SK-N-SH (cell line): ENCODE measurements around the gene FOXL2NB. TPM values are rescaled to one million over a fixed set of nuclear protein-coding genes. Genes with fewer than 3 reads are reported as not detected.

Experiments
- CTCF ChIA-PET: fragments of 300-600, 350-600 bp; formaldehyde crosslinking; extraction: SDS; loops from one replicate; lab custom pipeline; 2021; lab: Yijun Ruan, JAX
- POLR2A ChIA-PET: fragments of 350-600 bp; sonication (Branson Sonifier 250); formaldehyde crosslinking; extraction: SDS; loops from one replicate; lab custom pipeline; 2020; ENCODE audit warnings: antibody characterized with exemption, inconsistent platforms; lab: Yijun Ruan, JAX
- DNase-seq: peaks from one replicate; pipeline ENCODE4 v3.0.0; 2012
- H2AFZ ChIP-seq: fragments of 200-600 bp; sonication (generic); 2 replicates; pipeline ENCODE4 v1.8.1; 2016; ENCODE audit warnings: antibody characterized with exemption, mild to moderate bottlenecking, low read depth
- H3F3A ChIP-seq: fragments of 200-600 bp; sonication (generic); replicated peaks from 2 replicates; pipeline ENCODE3; 2016; ENCODE audit warnings: antibody characterized with exemption, mild to moderate bottlenecking; ENCODE audit not compliant: insufficient read depth
- H3K27ac ChIP-seq, 2 experiments: fragments of 200-500 bp in 1 of 2; fragments of 200-600 bp in 1 of 2; sonication (Bioruptor generic) in 1 of 2; sonication (generic), shearing (Covaris generic) in 1 of 2; 2 replicates each; pipeline versions ENCODE4 v1.5.1 to v1.6.1; 2014 to 2016; ENCODE audit warnings: low read depth in 2 of 2, inconsistent platforms in 1 of 2, low read length in 1 of 2, mild to moderate bottlenecking in 1 of 2, mixed read lengths in 1 of 2
- H3K27me3 ChIP-seq: fragments of 200-600 bp; sonication (generic), shearing (Covaris generic); 2 replicates; pipeline ENCODE4 v1.6.1; 2016; ENCODE audit warnings: mixed run types; ENCODE audit not compliant: insufficient read depth
- H3K36me3 ChIP-seq, 2 experiments: fragments of 200-500 bp in 1 of 2; fragments of 200-600 bp in 1 of 2; sonication (Bioruptor generic) in 1 of 2; sonication (generic) in 1 of 2; replicated peaks in 1 of 2; 2 replicates each; pipeline versions ENCODE3 to v1.5.1; 2014 to 2016; ENCODE audit warnings: low read length in 1 of 2, mild to moderate bottlenecking in 1 of 2; ENCODE audit not compliant: insufficient read depth in 2 of 2, control insufficient read depth in 1 of 2
- H3K4me1 ChIP-seq, 2 experiments: fragments of 200-500 bp in 1 of 2; fragments of 200-600 bp in 1 of 2; sonication (Bioruptor generic) in 1 of 2; sonication (generic), shearing (Covaris generic) in 1 of 2; 2 replicates each; pipeline versions ENCODE4 v1.5.1 to v1.6.1; 2014 to 2016; ENCODE audit warnings: low read depth in 1 of 2, low read length in 1 of 2, mixed run types in 1 of 2; ENCODE audit not compliant: insufficient read depth in 2 of 2, control insufficient read depth in 1 of 2
- H3K4me2 ChIP-seq: fragments of 200-600 bp; sonication (generic), shearing (Covaris generic); 2 replicates; pipeline ENCODE4 v1.6.1; 2017; ENCODE audit warnings: mixed run types
- H3K4me3 ChIP-seq, 2 experiments: fragments of 200-500 bp in 1 of 2; fragments of 200-600 bp in 1 of 2; sonication (Bioruptor generic) in 1 of 2; sonication (generic), shearing (Covaris generic) in 1 of 2; 2 replicates each; pipeline versions ENCODE4 v1.5.1 to v1.8.1; 2014 to 2016; ENCODE audit warnings: low read depth in 2 of 2, inconsistent platforms in 1 of 2, low read length in 1 of 2, mild to moderate bottlenecking in 1 of 2, mixed read lengths in 1 of 2, moderate library complexity in 1 of 2
- H3K79me2 ChIP-seq: fragments of 200-600 bp; sonication (generic); 2 replicates; pipeline ENCODE4 v1.8.1; 2017; ENCODE audit warnings: mild to moderate bottlenecking; ENCODE audit not compliant: insufficient read depth
- H3K9ac ChIP-seq: fragments of 200-600 bp; sonication (generic); 2 replicates; pipeline ENCODE4 v1.6.1; 2017; ENCODE audit warnings: mixed run types
- H3K9me2 ChIP-seq: fragments of 200-600 bp; sonication (generic); 2 replicates; pipeline ENCODE4 v1.6.1; 2017; ENCODE audit warnings: mixed run types
- H3K9me3 ChIP-seq: fragments of 200-600 bp; sonication (generic); 2 replicates; pipeline ENCODE4 v1.6.1; 2017; ENCODE audit warnings: mixed run types, mild to moderate bottlenecking, moderate library complexity
- H4K20me1 ChIP-seq: fragments of 200-600 bp; sonication (generic); 2 replicates; pipeline ENCODE4 v1.6.1; 2017; ENCODE audit warnings: mild to moderate bottlenecking, mixed run types; ENCODE audit not compliant: insufficient read depth
- CHD2 ChIP-seq: fragments of 150-350 bp; IDR thresholded peaks from 2 replicates; pipeline ENCODE4 v1.6.1; 2018; ENCODE audit warnings: low read length; ENCODE audit not compliant: partially characterized antibody
- ELF1 ChIP-seq: IDR thresholded peaks from 2 replicates; pipeline ENCODE4 v1.4.0; 2012
- EZH2phosphoT487 ChIP-seq: fragments of 200-600 bp; sonication (generic); IDR thresholded peaks from 2 replicates; pipeline ENCODE4 v1.6.1; 2017; ENCODE audit warnings: low read depth, mixed run types, mild to moderate bottlenecking, antibody characterized with exemption, moderate library complexity, borderline replicate concordance
- FOXJ3 ChIP-seq: sonication (generic); formaldehyde crosslinking; IDR thresholded peaks from 2 replicates; pipeline ENCODE4 v1.5.1; 2020; ENCODE audit warnings: mild to moderate bottlenecking, missing genetic modification reagents
- GABPA ChIP-seq: IDR thresholded peaks from 2 replicates; pipeline ENCODE4 v1.4.0; 2012; ENCODE audit warnings: low read depth, mild to moderate bottlenecking
- IRF3 ChIP-seq: fragments of 150-350 bp; IDR thresholded peaks from 2 replicates; pipeline ENCODE4 v1.6.1; 2016; ENCODE audit warnings: mild to moderate bottlenecking, low read depth, low read length
- JUND ChIP-seq: IDR thresholded peaks from 2 replicates; pipeline ENCODE4 v1.4.0; 2012
- MEF2A ChIP-seq: IDR thresholded peaks from 2 replicates; pipeline ENCODE4 v1.4.0; 2012; ENCODE audit warnings: low read depth, borderline replicate concordance
- POLR2AphosphoS5 ChIP-seq: IDR thresholded peaks from 2 replicates; pipeline ENCODE4 v1.6.1; 2012; ENCODE audit warnings: low read depth, low read length
- RAD21 ChIP-seq: IDR thresholded peaks from 2 replicates; pipeline ENCODE4 v1.6.1; 2012; ENCODE audit warnings: mild to moderate bottlenecking, low read length
- SMC3 ChIP-seq: IDR thresholded peaks from 2 replicates; pipeline ENCODE4 v1.6.1; 2012; ENCODE audit warnings: low read depth, low read length, improper control_type of control experiment
- TCF12 ChIP-seq: IDR thresholded peaks from 2 replicates; pipeline ENCODE4 v1.4.0; 2012
- TEAD4 ChIP-seq: IDR thresholded peaks from 2 replicates; pipeline ENCODE4 v1.4.0; 2012; ENCODE audit warnings: mild to moderate bottlenecking, borderline replicate concordance; ENCODE audit not compliant: insufficient read depth
- USF2 ChIP-seq: fragments of 150-350 bp; IDR thresholded peaks from 2 replicates; pipeline ENCODE4 v1.6.1; 2017; ENCODE audit warnings: antibody characterized with exemption, low read length, low read depth, borderline replicate concordance
- WGBS: methylation state at CpG from one replicate; pipeline ENCODE4 v1.1.6; 2017; ENCODE audit warnings: low lambda C conversion rate; 5-methylcytosine and 5-hydroxymethylcytosine counted together
- polyA plus RNA-seq, 3 experiments: library from polyadenylated mRNA; depleted of rRNA; stranded (reverse); fragments of >200 nt; gene quantifications; 2 replicates each; pipeline ENCODE4 v1.2.3, GENCODE V29; 2012
- TF ChIP-seq, protein P1 (sequence below): IDR thresholded peaks from 2 replicates; pipeline ENCODE4 v1.4.0; 2012; ENCODE audit warnings: low read depth, borderline replicate concordance
- TF ChIP-seq, protein P2 (sequence below): IDR thresholded peaks from 2 replicates; pipeline ENCODE4; 2012

FOXL2NB gene
- polyA plus RNA-seq, 1 of the 3 experiments (the other 2 are of a cell fraction), result not detected

DNA sequence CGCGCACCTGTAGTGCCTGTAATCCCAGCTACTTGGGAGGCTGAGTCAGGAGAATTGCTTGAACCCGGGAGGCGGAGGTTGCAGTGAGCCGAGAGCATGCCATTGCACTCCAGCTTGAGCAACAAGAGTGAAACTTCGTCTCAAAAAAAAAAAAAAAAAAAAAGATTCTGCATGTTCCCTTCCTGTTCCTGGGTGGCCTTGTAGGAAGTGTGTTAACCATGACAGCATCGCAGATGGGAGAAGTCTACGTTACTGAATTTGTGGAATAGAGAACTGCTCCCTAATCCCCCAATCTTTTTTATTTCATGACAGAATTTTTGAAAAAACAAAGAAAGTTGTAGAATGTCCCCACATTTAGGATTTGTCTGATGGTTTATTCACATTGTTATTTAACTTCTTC, 45.5 kb upstream of the FOXL2NB start:
- TF ChIP-seq TEAD4, result no peak
- TF ChIP-seq USF2, result no peak
- TF ChIP-seq TCF12, result no peak
- no peak for TF ChIP-seq ELF1
- TF ChIP-seq, protein P1, sequence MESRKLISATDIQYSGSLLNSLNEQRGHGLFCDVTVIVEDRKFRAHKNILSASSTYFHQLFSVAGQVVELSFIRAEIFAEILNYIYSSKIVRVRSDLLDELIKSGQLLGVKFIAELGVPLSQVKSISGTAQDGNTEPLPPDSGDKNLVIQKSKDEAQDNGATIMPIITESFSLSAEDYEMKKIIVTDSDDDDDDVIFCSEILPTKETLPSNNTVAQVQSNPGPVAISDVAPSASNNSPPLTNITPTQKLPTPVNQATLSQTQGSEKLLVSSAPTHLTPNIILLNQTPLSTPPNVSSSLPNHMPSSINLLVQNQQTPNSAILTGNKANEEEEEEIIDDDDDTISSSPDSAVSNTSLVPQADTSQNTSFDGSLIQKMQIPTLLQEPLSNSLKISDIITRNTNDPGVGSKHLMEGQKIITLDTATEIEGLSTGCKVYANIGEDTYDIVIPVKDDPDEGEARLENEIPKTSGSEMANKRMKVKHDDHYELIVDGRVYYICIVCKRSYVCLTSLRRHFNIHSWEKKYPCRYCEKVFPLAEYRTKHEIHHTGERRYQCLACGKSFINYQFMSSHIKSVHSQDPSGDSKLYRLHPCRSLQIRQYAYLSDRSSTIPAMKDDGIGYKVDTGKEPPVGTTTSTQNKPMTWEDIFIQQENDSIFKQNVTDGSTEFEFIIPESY, result no peak
- TF ChIP-seq RAD21, result no peak
- TF ChIP-seq GABPA, result no peak
- no peak for TF ChIP-seq POLR2AphosphoS5
- TF ChIP-seq SMC3, result no peak
- no peak overlapping the region for H3K27ac ChIP-seq
- ChIA-PET CTCF (interaction anchor here (6.5 kb wide), 1 partner anchor 14 kb away, joined by 50 read pairs; no protein-coding TSS in a partner anchor), POLR2A (no interaction called here)
- no peak for DNase-seq
- 41% methylated on average over 8 of the region's 8 CpGs for WGBS
- H2AFZ ChIP-seq, result no peak overlapping the region
- H3K9me2 ChIP-seq, result no peaks in the 10 kb centered on the region
- no peaks in the 10 kb centered on the region for H3K27me3 ChIP-seq
- no peak overlapping the region for H3K9ac ChIP-seq
- H3K36me3 ChIP-seq, result no peaks in the 10 kb centered on the region
- no peaks in the 10 kb centered on the region for H4K20me1 ChIP-seq
- H3K79me2 ChIP-seq, result no peaks in the 10 kb centered on the region
- H3K4me1 ChIP-seq, result no peaks in the 10 kb centered on the region
- H3K4me2 ChIP-seq, result no peak overlapping the region
- H3K9me3 ChIP-seq, result no peaks in the 10 kb centered on the region
- H3K4me3 ChIP-seq, result no peak overlapping the region
- no peaks in the 10 kb centered on the region for H3F3A ChIP-seq

- CTCF ChIA-PET, result interaction anchor here (6.5 kb wide), 1 partner anchor 13 kb away, joined by 50 read pairs; no protein-coding TSS in a partner anchor
- Histone ChIP-seq H3K9me2 (no peaks in the 10 kb centered on the region), H2AFZ (no peak overlapping the region), H3K4me2 (no peak overlapping the region), H3K27ac (no peak overlapping the region), H3K36me3 (no peaks in the 10 kb centered on the region), H3K4me1 (no peaks in the 10 kb centered on the region), H3K27me3 (no peaks in the 10 kb centered on the region), H3F3A (no peaks in the 10 kb centered on the region), H3K4me3 (no peak overlapping the region), H3K9ac (no peak overlapping the region), H4K20me1 (no peaks in the 10 kb centered on the region), H3K79me2 (no peaks in the 10 kb centered on the region), H3K9me3 (no peaks in the 10 kb centered on the region)
- POLR2A ChIA-PET, result no interaction called here
- 0% methylated on average over 1 of the region's 1 CpG for WGBS
- TF ChIP-seq CHD2 (no peak), MEF2A (no peak), IRF3 (no peak), FOXJ3 (CRISPR knock-in tag) (no peak), JUND (no peak), GABPA (no peak), EZH2phosphoT487 (no peak)
- TF ChIP-seq, protein P2, sequence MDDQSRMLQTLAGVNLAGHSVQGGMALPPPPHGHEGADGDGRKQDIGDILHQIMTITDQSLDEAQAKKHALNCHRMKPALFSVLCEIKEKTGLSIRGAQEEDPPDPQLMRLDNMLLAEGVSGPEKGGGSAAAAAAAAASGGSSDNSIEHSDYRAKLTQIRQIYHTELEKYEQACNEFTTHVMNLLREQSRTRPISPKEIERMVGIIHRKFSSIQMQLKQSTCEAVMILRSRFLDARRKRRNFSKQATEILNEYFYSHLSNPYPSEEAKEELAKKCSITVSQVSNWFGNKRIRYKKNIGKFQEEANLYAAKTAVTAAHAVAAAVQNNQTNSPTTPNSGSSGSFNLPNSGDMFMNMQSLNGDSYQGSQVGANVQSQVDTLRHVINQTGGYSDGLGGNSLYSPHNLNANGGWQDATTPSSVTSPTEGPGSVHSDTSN, result no peak
- no peak for DNase-seq
Observed at GRCh38 chr3:138902171-138902570, 44.8 kb upstream of the FOXL2NB start.
